HG03139 (cell line): ENCODE data around the gene TLCD3B.
"Not testable (repeated sequence)": the region's sequence is repeated elsewhere in the genome, so short reads cannot be mapped to it uniquely, and the experiment has no call there.

Experiments used
- ATAC-seq: cut with Tn5 transposase; IDR thresholded peaks from one replicate; pipeline ENCODE4 v1.9.1; 2021; ENCODE audit not compliant: unreplicated experiment

The TLCD3B gene

GRCh38 chr16:30063278-30063892 lies 32.3 kb upstream of the TLCD3B start:
- no peak for ATAC-seq

- ATAC-seq, result no peak
Observed at GRCh38 chr16:30060836-30061554, 29.9 kb upstream of the TLCD3B start.

GRCh38 chr16:30060346-30060745 lies 29.3 kb upstream of the TLCD3B start:
- no peak for ATAC-seq

DNA sequence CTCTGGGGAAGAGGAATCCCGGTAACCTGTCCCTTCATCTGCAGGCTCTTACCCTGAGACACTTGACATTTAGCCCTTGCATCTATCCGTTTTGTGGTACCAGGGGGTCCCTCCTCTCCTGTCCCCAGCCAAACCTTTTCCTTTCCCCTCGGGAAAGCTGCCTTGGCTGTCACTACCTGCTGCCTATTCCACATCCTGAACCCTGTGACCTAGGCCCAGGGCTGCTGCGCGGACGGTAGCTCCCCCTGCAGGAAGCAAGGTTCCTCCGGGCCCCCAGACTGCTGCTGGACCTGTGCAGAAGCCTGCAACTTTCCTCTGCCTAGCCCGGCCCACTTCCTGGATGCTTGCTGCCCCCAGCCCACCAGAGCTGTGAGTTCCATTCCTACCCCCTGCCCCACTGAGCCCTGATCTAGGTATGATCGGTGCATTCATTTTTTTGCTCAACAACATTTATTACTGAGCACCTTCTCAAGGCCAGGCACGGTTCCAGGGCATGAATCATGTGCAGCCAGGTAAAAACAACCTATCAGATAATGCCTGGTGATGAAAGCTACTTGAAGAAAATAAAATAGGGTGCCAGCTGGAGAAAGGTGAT lies 24.0 kb upstream of the TLCD3B start:
- ATAC-seq, result no peak

GRCh38 chr16:30054451-30054850 lies 23.4 kb upstream of the TLCD3B start:
- no peak for ATAC-seq

DNA sequence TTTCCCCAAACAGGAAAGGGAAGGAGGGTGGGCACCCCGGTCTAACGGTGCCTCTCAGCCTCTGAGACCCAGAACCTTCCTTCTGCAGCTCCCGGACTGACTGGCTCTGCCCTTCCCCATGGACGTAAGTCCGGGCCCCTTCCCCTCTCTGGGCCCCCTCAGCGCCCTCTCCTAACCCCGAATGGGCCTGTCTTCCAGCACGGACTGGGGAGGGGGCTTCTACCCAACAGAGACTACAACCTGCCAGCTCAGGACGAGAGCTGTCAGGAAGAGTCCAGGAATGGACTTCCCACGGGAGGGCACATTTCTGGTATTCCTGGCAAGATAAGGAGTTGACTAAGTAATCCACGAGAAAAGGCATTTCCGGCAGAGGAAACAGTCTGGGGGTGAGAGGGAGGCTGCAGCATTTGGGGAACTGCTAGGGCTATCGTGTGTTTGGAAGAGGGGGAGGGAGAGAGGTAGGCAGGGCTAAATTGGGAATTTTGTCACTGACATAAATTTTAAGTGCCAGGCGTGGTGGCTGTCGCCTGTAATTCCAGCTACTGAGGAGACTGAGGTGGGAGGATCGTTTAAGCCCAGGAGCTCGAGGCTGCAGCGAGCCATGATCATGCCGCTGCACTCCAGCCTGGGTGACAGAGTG lies 22.4 kb upstream of the TLCD3B start:
- no peak for ATAC-seq

DNA sequence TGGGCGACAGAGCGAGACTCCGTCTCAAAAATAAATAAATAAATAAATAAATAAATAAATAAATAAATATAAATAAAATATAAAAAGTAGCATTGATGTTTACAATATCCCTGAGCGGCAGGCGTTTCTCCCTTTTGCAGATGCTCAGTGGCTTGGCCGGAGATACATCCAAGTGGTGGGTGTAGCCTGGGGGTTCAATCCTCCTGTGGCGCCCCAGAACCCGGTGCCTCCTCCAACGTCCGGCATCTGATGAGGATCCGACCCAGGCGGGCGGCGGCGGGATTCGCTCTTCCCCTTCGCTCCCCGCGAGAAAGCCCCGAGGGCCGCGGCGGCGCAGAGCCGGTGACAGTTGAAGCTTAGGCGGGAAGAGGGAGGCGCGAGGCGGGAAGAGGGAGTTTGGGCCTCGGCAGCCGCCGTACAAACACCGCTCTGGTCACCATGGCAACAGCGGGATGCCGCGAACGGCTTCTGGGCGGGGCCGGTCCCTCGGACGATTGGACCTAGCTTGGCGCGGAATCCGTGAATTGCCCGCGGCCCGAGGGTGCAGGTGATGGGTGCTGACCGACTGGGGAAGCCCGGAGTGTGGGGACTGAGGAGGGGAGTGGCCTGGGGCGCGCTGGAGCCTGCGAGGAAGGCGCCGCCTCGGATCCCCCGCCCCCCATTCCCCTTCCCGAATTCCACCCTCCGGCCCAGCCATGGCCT lies 21.8 kb upstream of the TLCD3B start:
- ATAC-seq, result peak; percentile 45

DNA sequence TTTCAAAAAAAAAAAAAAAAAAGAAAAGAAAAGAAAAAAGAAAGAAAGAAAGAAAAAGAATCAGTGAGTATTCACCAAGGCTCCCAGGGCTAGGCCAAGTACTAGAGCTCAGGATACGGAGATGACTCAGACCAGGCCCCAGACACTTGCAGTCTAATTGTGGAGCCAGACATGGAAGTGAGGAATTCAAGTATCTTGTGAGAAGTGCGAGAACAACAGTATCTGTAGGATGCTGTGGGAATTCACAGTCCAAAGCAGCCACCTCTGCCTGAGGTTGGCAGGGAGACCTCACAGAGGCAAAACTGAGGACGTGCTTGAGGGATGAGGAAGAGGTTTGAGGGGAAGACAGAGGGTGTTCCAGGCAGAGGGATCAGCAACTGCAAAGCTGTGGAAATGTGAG lies 20.4 kb upstream of the TLCD3B start:
- no peak for ATAC-seq

DNA sequence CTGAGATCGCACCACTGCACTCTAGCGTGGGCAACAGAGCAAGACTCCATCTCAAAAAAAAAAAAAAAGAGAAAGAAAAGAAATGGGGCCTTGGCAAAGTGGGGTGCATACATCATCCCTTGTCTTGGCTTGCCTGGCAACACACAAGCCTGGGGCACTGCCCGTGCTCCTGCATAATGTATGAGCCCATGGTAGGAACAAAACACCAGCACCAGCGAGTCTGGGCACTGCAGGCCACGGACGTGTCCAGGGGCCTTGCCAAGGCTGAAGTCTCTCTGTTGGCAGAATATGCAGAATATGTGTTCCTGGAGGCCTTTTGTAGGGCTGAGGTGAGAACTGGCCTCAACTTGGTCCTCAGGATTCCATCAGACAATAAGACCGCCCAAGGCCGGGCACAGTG lies 18.8 kb upstream of the TLCD3B start:
- ATAC-seq, result no peak

- ATAC-seq, result no peak
Observed at GRCh38 chr16:30046588-30046987, 15.5 kb upstream of the TLCD3B start.

DNA sequence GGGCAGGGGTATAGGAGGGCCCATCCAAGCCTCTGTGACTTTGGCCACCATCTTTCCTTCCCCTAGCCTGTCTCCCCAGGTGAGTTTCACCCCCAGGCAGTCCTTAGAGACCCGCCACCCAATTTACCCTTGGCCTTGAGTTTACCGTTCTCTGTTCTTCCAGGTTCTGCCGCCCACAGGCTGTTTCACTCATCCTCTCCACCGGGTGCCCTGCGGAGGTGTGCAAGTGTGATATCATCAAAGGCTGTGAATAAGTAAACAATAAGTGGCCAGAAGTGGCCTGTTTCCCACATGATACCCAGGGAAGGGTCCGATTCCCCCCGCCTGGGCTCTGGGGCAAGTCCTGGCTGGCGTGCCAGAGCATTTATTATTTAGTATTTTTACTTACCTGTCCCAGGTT lies 15.1 kb upstream of the TLCD3B start:
- no peak for ATAC-seq

DNA sequence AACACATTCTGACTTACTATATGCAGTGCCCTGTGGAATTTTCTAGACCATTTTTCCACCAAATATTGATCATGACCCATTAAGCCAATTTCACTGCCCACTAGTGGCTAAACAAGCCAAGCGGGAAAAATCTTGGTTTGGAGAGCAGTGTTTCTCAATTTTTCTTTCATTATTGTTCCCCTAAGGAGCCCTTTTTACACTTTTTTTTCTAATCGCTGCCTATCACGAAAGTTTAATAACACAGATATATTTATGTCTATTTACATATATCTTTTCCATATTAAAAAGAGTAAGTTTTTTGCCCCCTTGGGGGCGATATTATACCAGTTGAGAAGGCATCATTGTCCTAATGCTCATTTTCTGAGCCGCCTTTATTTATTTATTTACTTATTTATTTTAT lies 10.8 kb upstream of the TLCD3B start:
- ATAC-seq, result no peak

GRCh38 chr16:30040690-30041089 lies 9.6 kb upstream of the TLCD3B start:
- ATAC-seq, result not testable (repeated sequence)

DNA sequence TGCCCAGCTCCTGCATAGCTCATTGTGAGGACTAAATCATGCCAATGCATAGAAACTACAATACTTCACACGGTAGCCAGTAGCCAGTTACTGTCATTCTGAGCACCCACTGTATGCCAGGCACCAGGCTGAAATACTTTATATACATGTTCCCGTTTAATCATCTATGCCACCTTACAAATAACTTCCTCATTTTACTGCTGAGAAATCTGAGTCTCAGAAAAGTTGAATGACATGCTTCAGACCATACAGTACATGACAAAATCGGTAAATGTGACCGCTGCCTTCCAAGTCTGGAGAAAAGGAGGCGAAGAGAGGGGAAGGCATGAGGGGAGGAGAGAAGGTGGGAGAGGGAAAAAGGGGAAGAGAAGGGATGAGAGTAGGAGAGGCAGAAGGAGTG lies 9.2 kb upstream of the TLCD3B start:
- no peak for ATAC-seq

GRCh38 chr16:30033270-30033669 lies 2.2 kb upstream of the TLCD3B start:
- ATAC-seq, result no peak

DNA sequence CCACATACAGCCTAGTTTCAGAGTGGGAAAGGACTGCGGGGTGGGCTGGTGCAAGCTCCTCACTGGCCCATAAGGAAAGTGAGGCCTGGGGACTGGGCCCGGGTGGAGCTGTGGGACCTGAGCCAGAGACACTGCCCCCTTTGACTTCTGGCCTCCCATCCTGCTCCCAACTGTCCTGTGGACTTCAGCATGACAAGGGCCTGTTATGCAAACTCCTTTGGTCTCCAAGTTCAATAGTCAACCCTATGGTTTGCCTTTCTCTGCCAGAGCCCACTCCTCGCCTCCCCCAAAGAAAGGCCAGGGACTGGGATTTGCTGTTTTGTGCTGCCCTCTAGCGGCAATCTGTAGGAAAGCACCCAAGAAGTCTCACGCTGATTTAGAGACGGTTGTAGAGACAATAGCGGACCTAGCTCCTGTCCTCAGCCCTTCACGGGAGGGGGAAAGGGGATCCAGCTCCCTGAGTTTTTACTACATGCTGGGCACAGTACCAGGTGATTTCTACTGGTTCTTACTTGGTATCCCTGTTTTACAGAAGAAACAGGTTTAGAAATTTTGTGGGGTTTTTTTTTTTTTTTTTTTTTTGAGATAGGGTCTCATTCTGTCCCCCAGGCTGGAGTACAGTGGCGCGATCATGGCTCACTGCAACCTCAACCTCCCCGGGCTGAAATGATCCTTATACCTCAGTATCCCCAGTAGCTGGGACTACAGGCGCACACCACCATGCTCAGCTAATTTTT lies 1.2 kb upstream of the TLCD3B start:
- no peak for ATAC-seq

- ATAC-seq, result no peak
Observed at GRCh38 chr16:30031477-30031918, 427 bp upstream of the TLCD3B start.

- no peak for ATAC-seq
Observed at GRCh38 chr16:30030011-30030685, 923 bp downstream of the TLCD3B start.

DNA sequence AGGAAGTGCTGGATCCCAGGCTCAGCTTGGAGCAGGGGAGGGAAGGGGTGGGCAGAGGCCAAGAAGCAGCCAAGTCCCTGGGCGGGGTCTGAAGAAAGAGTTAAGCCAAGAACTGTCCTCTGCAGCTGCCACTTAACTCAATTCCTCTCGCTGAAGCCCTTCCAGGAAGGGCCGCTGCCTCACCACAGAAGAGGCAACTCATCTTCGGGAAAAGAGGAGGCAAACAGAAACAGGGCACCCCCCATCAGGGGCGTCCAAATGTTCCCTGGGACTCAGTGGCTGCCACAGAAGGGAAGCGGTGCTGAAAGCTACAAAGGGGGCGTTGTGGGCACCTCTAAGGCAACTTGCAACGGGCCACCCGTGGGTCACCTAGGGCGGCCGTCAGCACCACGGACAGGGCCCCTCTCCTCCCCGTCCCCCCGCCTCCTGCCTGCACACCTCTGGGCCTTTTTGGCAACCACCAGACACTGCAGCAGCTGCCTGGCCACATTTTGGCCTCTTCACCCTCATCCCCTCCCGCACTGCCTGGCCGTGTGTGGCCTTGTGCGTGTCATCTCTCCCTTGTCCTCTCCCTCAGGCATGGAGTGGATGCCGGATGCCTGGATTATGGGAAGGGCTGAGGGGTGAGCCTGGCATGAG lies 2.5 kb downstream of the TLCD3B start:
- no peak for ATAC-seq
